K562 (cell line): ENCODE measurements around the gene PARD6B. TPM values are rescaled to one million over a fixed set of nuclear protein-coding genes. Genes with fewer than 3 reads are reported as not detected.

Experiments
- ARID1B ChIP-seq: fragments of 450-650 bp; IDR thresholded peaks from 2 replicates; pipeline ENCODE4 v1.6.1; 2016; ENCODE audit warnings: antibody characterized with exemption, mild to moderate bottlenecking, inconsistent platforms
- BMI1 ChIP-seq: fragments of 150-350 bp; IDR thresholded peaks from 2 replicates; pipeline ENCODE4 v1.6.1; 2014; ENCODE audit warnings: low read length
- CAMTA2 ChIP-seq: fragments of 250-450 bp; sonication (Bioruptor Pico); conservative IDR thresholded peaks from 2 replicates; pipeline ENCODE4 v1.5.1; 2022
- CBFA2T2 ChIP-seq: fragments of 450-650 bp; conservative IDR thresholded peaks from 2 replicates; pipeline ENCODE4 v1.6.1; 2017; ENCODE audit warnings: mild to moderate bottlenecking
- EP400 ChIP-seq: fragments of 450-650 bp; IDR thresholded peaks from 2 replicates; pipeline ENCODE4 v1.6.1; 2017; ENCODE audit warnings: antibody characterized with exemption, mild to moderate bottlenecking, moderate library complexity
- EZH2 ChIP-seq: IDR thresholded peaks from 2 replicates; pipeline ENCODE4 v1.6.1; 2012; ENCODE audit warnings: low read depth, mild to moderate bottlenecking, inconsistent platforms, low read length, borderline replicate concordance
- GATAD2B ChIP-seq: fragments of 450-650 bp; IDR thresholded peaks from 2 replicates; pipeline ENCODE4 v1.6.1; 2017; ENCODE audit warnings: mild to moderate bottlenecking, borderline replicate concordance
- HDAC1 ChIP-seq, 2 experiments: fragments of 450-650 bp; IDR thresholded peaks; 2 replicates each; pipeline ENCODE4 v1.6.1; 2016 to 2017; ENCODE audit warnings: inconsistent platforms in 1 of 2, mild to moderate bottlenecking in 1 of 2, moderate library complexity in 1 of 2
- HNRNPL ChIP-seq: fragments of 200-400 bp; formaldehyde crosslinking; IDR thresholded peaks from 2 replicates; pipeline ENCODE4 v1.6.1; 2017; ENCODE audit warnings: low read depth, mild to moderate bottlenecking, low read length
- KDM5B ChIP-seq: fragments of 200-600 bp; sonication (generic); IDR thresholded peaks from 2 replicates; pipeline ENCODE4 v1.6.1; 2012; ENCODE audit warnings: low read depth, mild to moderate bottlenecking, moderate library complexity, low read length, control low read depth, inconsistent platforms; ENCODE audit not compliant: insufficient replicate concordance
- LCOR ChIP-seq: sonication (generic); formaldehyde crosslinking; IDR thresholded peaks from 2 replicates; pipeline ENCODE4 v1.8.0; 2022; ENCODE audit warnings: mild to moderate bottlenecking, missing genetic modification reagents
- MCM2 ChIP-seq: fragments of 450-650 bp; IDR thresholded peaks from 2 replicates; pipeline ENCODE4 v1.6.1; 2017; ENCODE audit warnings: low read depth, mild to moderate bottlenecking
- MTA3 ChIP-seq: fragments of 450-650 bp; formaldehyde crosslinking; IDR thresholded peaks from 2 replicates; pipeline ENCODE4 v1.6.1; 2017; ENCODE audit warnings: mild to moderate bottlenecking, borderline replicate concordance
- NEUROD1 ChIP-seq: fragments of 150-350 bp; IDR thresholded peaks from 2 replicates; pipeline ENCODE4 v1.6.1; 2014; ENCODE audit warnings: borderline replicate concordance, low read length, low read depth; ENCODE audit not compliant: partially characterized antibody
- NR3C1 ChIP-seq: sonication (generic); formaldehyde crosslinking; IDR thresholded peaks from 2 replicates; pipeline ENCODE4 v1.8.1; 2022; ENCODE audit warnings: missing genetic modification reagents
- NR4A1 ChIP-seq, 2 experiments: fragments of 250-450 bp in 1 of 2; fragments of 450-650 bp in 1 of 2; sonication (Bioruptor Pico) in 1 of 2; IDR thresholded peaks; 2 replicates each; pipeline versions ENCODE4 v1.4.0 to v1.6.1; 2016 to 2020; ENCODE audit warnings: mild to moderate bottlenecking in 2 of 2, missing compliant biosample characterization in 1 of 2, missing genetic modification characterization in 1 of 2, moderate library complexity in 1 of 2
- NRF1 ChIP-seq, 2 experiments: fragments of 450-650 bp; IDR thresholded peaks in 1 of 2; conservative IDR thresholded peaks in 1 of 2; 2 replicates each; pipeline ENCODE4 v1.6.1; 2014; ENCODE audit warnings: mild to moderate bottlenecking in 2 of 2
- POLR2G ChIP-seq: fragments of 200-400 bp; formaldehyde crosslinking; IDR thresholded peaks from 2 replicates; pipeline ENCODE4 v1.6.1; 2017; ENCODE audit warnings: low read depth, mild to moderate bottlenecking, antibody characterized with exemption, low read length, moderate library complexity
- PRMT5 ChIP-seq: sonication (generic); formaldehyde crosslinking; IDR thresholded peaks from 2 replicates; pipeline ENCODE4 v1.5.0; 2020; ENCODE audit warnings: missing genetic modification reagents
- PRPF4 ChIP-seq: fragments of 200-400 bp; formaldehyde crosslinking; IDR thresholded peaks from one replicate; pipeline ENCODE4 v1.6.1; 2017; ENCODE audit warnings: low read length, low read depth, mild to moderate bottlenecking; ENCODE audit not compliant: insufficient read depth, poor library complexity, severe bottlenecking
- SAFB ChIP-seq: fragments of 200-400 bp; formaldehyde crosslinking; IDR thresholded peaks from 2 replicates; pipeline ENCODE4 v1.6.1; 2017; ENCODE audit warnings: low read depth, low read length, borderline replicate concordance
- TGIF2 ChIP-seq: sonication (generic); formaldehyde crosslinking; IDR thresholded peaks from 2 replicates; pipeline ENCODE4 v1.8.1; 2022; ENCODE audit warnings: mild to moderate bottlenecking, missing genetic modification reagents, moderate library complexity
- ZFP30 ChIP-seq: fragments of 250-450 bp; sonication (Bioruptor Pico); IDR thresholded peaks from 2 replicates; pipeline ENCODE4 v1.8.0; 2022; ENCODE audit warnings: moderate library complexity, mild to moderate bottlenecking, inconsistent platforms, borderline replicate concordance
- ZFPM2 ChIP-seq: fragments of 250-450 bp; sonication (Bioruptor Pico); IDR thresholded peaks from 2 replicates; pipeline ENCODE4 v1.5.1; 2022; ENCODE audit warnings: mild to moderate bottlenecking
- ZNF436 ChIP-seq: fragments of 250-450, 450-650 bp; sonication (Bioruptor Pico); formaldehyde crosslinking; IDR thresholded peaks from 2 replicates; pipeline ENCODE4 v1.7.0; 2020; ENCODE audit warnings: mild to moderate bottlenecking
- polyA plus RNA-seq, 8 experiments: library from polyadenylated mRNA; depleted of rRNA in 4 of 8; stranded (reverse) in 5 of 8; unstranded in 3 of 8; fragments of >200 nt; fragmentation: Nextera tagmentation in 2 of 8; fragmentation: Illumina TruSeq in 1 of 8; extraction: Ambion mirVana in 2 of 8; extraction: Trizol in 1 of 8; gene quantifications; 2 replicates each; pipeline versions ENCODE4 v1.2.1 to v1.2.3, GENCODE V29; 2011 to 2014; ENCODE audit warnings: inconsistent platforms in 1 of 8, missing spikeins in 1 of 8
- total RNA-seq, 7 experiments: library from RNA; depleted of rRNA in 6 of 7; stranded (reverse); fragments of >200 nt in 6 of 7; fragmentation: Illumina TruSeq in 2 of 7; extraction: Trizol in 2 of 7; gene quantifications; 2 replicates each; pipeline versions ENCODE4 v1.2.1 to v1.2.3, GENCODE V29; 2011 to 2021; ENCODE audit warnings: low replicate concordance in 1 of 7
- TF ChIP-seq, protein P1 (sequence below), 2 experiments: fragments of 450-650 bp; conservative IDR thresholded peaks; 2 replicates each; pipeline ENCODE4 v1.6.1; 2017; ENCODE audit warnings: mild to moderate bottlenecking in 2 of 2, moderate library complexity in 2 of 2
- TF ChIP-seq, protein P2 (sequence below): IDR thresholded peaks from 3 replicates; pipeline ENCODE4 v1.6.1; 2011; ENCODE audit warnings: borderline replicate concordance, mild to moderate bottlenecking; ENCODE audit not compliant: insufficient read length, insufficient read depth

PARD6B gene
- total and polyA plus RNA-seq, 9 of the 15 experiments (the other 6 are each of a cell fraction or from before 2014, with no cell fraction given) = 1.7 to 12.3 (median 5.5) TPM

DNA sequence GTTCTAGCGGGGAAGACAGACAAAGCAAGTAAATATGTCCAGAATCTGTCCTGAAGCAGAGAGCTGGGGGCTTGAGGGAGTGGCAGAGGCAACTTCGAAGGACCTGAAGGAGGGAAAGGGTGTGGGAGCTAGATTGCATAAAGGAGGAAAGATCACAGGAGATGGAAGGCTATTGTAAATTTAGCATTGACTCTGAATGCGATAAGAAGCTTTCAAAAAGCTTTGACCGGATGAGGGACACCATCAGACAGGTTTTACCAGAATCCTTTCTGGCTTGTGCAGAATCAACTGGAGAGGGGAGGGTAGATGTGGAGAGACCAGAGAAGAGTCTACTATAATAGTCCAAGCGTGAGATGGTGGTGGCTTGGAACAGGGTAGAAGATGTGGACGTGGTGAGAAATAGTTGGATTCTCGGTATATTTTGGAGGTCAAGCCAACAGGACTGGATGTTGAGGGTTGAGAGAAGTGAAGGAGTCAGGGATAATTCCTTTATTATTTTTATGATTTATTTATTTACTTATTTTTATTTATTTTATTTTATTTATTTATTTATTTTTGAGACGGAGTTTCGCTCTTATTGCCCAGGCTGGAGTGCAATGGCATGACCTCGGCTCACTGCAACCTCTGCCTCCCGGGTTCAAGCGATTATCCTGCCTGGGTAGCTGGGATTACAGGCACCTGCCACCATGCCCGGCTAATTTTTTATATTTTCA, 20.1 kb upstream of the PARD6B start (continued):
- TF ChIP-seq NEUROD1 (no peak), NR3C1 (no peak), ZFP30 (CRISPR knock-in tag) (no peak), CAMTA2 (CRISPR knock-in tag) (no peak), ARID1B (peak; percentile 39), MTA3 (no peak), CBFA2T2 (no peak), PRMT5 (CRISPR knock-in tag) (no peak), SAFB (no peak), EZH2 (no peak), HNRNPL (no peak), BMI1 (no peak), ZNF436 (CRISPR knock-in tag) (no peak), ZFPM2 (CRISPR knock-in tag) (no peak), MCM2 (no peak), GATAD2B (no peak), NRF1 (conservative IDR thresholded peaks at IDR 0.05 in 1 of 2, IDR thresholded peaks at IDR 0.05 in 1 of 2) (no peak), KDM5B (no peak), HDAC1 (IDR thresholded peaks at IDR 0.05) (0 out of 4 replicates have a peak, but pooled peaks of 1 of the 2 experiments have one; percentile 27), LCOR (no peak), TGIF2 (CRISPR knock-in tag) (no peak), POLR2G (no peak), NR4A1 (CRISPR knock-in tag; IDR thresholded peaks at IDR 0.05) (no peak), NR4A1 (tag; IDR thresholded peaks at IDR 0.05) (no peak), EP400 (peak; percentile 16; the same call in 1 of the 2 replicates), PRPF4 (no peak)
- TF ChIP-seq, protein P1, sequence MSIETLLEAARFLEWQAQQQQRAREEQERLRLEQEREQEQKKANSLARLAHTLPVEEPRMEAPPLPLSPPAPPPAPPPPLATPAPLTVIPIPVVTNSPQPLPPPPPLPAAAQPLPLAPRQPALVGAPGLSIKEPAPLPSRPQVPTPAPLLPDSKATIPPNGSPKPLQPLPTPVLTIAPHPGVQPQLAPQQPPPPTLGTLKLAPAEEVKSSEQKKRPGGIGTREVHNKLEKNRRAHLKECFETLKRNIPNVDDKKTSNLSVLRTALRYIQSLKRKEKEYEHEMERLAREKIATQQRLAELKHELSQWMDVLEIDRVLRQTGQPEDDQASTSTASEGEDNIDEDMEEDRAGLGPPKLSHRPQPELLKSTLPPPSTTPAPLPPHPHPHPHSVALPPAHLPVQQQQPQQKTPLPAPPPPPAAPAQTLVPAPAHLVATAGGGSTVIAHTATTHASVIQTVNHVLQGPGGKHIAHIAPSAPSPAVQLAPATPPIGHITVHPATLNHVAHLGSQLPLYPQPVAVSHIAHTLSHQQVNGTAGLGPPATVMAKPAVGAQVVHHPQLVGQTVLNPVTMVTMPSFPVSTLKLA (conservative IDR thresholded peaks at IDR 0.05) = 0 out of 4 replicates have a peak, but pooled peaks of 1 of the 2 experiments have one; percentile 21
- TF ChIP-seq, protein P2, sequence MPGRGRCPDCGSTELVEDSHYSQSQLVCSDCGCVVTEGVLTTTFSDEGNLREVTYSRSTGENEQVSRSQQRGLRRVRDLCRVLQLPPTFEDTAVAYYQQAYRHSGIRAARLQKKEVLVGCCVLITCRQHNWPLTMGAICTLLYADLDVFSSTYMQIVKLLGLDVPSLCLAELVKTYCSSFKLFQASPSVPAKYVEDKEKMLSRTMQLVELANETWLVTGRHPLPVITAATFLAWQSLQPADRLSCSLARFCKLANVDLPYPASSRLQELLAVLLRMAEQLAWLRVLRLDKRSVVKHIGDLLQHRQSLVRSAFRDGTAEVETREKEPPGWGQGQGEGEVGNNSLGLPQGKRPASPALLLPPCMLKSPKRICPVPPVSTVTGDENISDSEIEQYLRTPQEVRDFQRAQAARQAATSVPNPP = no peak
